Body of pancreas (tissue), 4 donors: Measurements from ENCODE around the gene OR56B4. TPM values are rescaled to one million over a fixed set of nuclear protein-coding genes. Genes with fewer than 3 reads are reported as not detected.

Experiments used
- ATAC-seq: fragments of 150-250 bp; one replicate; pipeline ENCODE4 v1.9.1; 2016
- DNase-seq, 4 donors: peaks; one replicate each; pipeline ENCODE4 v3.0.0-alpha.2; 2019
- H3K27ac ChIP-seq, 4 donors: fragments of 200-600 bp; sonication (generic); 1 replicate in 3 of 4; 2 replicates in 1 of 4; pipeline versions ENCODE4 v1.5.1 to v1.6.1; 2016 to 2019; ENCODE audit warnings: mild to moderate bottlenecking in 1 of 4, mixed read lengths in 1 of 4, moderate library complexity in 1 of 4
- H3K27me3 ChIP-seq, 2 donors: fragments of 200-600 bp; sonication (generic); one replicate each; pipeline ENCODE4 v1.6.0; 2016; ENCODE audit warnings: mild to moderate bottlenecking in 1 of 2
- H3K36me3 ChIP-seq, 2 donors: fragments of 200-600 bp; sonication (generic); replicated peaks in 1 of 2; 2 replicates each; pipeline ENCODE4 v1.5.1; 2016; ENCODE audit warnings: low read depth in 2 of 2; ENCODE audit not compliant: insufficient read depth in 1 of 2
- H3K4me1 ChIP-seq: fragments of 200-600 bp; sonication (generic); one replicate; pipeline ENCODE4 v1.6.0; 2016
- H3K4me3 ChIP-seq, 2 donors: fragments of 200-600 bp; sonication (generic); 1 replicate in 1 of 2; 2 replicates in 1 of 2; pipeline ENCODE4 v1.5.1; 2016 to 2019
- H3K9me3 ChIP-seq, 3 donors: fragments of 200-600 bp; sonication (generic); 1 replicate in 2 of 3; 2 replicates in 1 of 3; pipeline ENCODE4 v1.5.1; 2016
- POLR2A ChIP-seq, 3 donors: fragments of 450-650 bp; IDR thresholded peaks; one replicate each; pipeline ENCODE4 v1.6.1; 2016; ENCODE audit warnings: antibody characterized with exemption in 3 of 3, mild to moderate bottlenecking in 2 of 3
- WGBS, 2 donors: methylation state at CpG; one replicate each; pipeline ENCODE4 v1.1.5; 2017; 5-methylcytosine and 5-hydroxymethylcytosine counted together
- intact Hi-C: fragments of 100-400 bp; cut with DNase I; formaldehyde crosslinking; loops from one replicate; pipeline ENCODE4 v1.15.1; 2023
- total RNA-seq, 2 donors: library from RNA; depleted of rRNA; stranded (reverse); fragments of >200 nt; gene quantifications; one replicate each; pipeline ENCODE4 v1.1.0, GENCODE V29; 2016
- TF ChIP-seq, protein P1 (sequence below), 7 experiments: fragments of 450-650 bp in 4 of 7; fragments of 200-600 bp in 3 of 7; sonication (generic) in 3 of 7; IDR thresholded peaks; one replicate each; pipeline ENCODE4 v1.5.1; 2016 to 2019; ENCODE audit warnings: antibody characterized with exemption in 7 of 7

The OR56B4 gene
- total RNA-seq, 2 donors from 2014 or later: not detected

- H3K36me3 ChIP-seq: no peaks in the 10 kb centered on the region
- intact Hi-C loops: no loop called here
Observed at GRCh38 chr11:6095798-6096197, 11.7 kb upstream of the OR56B4 start.

DNA sequence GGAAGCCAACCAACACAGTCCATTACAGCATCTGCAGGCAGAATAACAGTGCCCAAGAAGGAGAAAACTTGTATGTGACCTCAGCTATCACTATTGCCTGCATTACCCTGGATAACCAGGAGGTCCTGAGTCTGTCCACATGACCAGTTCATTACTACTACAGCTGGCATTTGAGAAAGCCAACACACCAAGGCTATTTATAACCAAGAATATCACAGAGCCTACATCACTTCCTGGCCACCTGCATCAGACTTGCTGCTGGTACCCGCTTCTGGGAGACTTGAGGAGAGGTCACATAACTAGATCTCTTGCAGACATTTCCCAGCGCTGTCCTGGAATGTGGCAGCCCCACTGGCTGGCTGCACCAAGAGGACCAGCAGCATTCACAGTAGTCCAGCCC lies 11.1 kb upstream of the OR56B4 start:
- intact Hi-C loops: no loop called here
- ATAC-seq (no peak), DNase-seq (no peak)
- no peak overlapping the region for H3K27ac ChIP-seq
- no peaks in the 10 kb centered on the region for H3K27me3 ChIP-seq
- no peaks in the 10 kb centered on the region for H3K9me3 ChIP-seq
- no peak for TF ChIP-seq POLR2A (IDR thresholded peaks at IDR 0.05)
- TF ChIP-seq, protein P1, sequence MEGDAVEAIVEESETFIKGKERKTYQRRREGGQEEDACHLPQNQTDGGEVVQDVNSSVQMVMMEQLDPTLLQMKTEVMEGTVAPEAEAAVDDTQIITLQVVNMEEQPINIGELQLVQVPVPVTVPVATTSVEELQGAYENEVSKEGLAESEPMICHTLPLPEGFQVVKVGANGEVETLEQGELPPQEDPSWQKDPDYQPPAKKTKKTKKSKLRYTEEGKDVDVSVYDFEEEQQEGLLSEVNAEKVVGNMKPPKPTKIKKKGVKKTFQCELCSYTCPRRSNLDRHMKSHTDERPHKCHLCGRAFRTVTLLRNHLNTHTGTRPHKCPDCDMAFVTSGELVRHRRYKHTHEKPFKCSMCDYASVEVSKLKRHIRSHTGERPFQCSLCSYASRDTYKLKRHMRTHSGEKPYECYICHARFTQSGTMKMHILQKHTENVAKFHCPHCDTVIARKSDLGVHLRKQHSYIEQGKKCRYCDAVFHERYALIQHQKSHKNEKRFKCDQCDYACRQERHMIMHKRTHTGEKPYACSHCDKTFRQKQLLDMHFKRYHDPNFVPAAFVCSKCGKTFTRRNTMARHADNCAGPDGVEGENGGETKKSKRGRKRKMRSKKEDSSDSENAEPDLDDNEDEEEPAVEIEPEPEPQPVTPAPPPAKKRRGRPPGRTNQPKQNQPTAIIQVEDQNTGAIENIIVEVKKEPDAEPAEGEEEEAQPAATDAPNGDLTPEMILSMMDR (IDR thresholded peaks at IDR 0.05): no peak
- H3K36me3 ChIP-seq: no peaks in the 10 kb centered on the region
- H3K4me3 ChIP-seq: no peak overlapping the region
- no peaks in the 10 kb centered on the region for H3K4me1 ChIP-seq
- 76 to 86% methylated on average over 2 of the region's 2 CpGs for WGBS, 2 donors

More at GRCh38 chr11:6095798-6096197, 11.7 kb upstream of the OR56B4 start:
- no peak for ATAC-seq
- TF ChIP-seq, protein P1 (IDR thresholded peaks at IDR 0.05): no peak
- no peak for TF ChIP-seq POLR2A (IDR thresholded peaks at IDR 0.05)
- Histone ChIP-seq H3K9me3 (no peaks in the 10 kb centered on the region), H3K27ac (no peak overlapping the region), H3K27me3 (no peaks in the 10 kb centered on the region), H3K4me1 (no peaks in the 10 kb centered on the region), H3K4me3 (no peak overlapping the region)
- WGBS, 2 donors: 56 to 69% methylated on average over 2 of the region's 2 CpGs
- DNase-seq: no peak

GRCh38 chr11:6099577-6099976 lies 7.9 kb upstream of the OR56B4 start:
- TF ChIP-seq, protein P1 (IDR thresholded peaks at IDR 0.05): no peak
- TF ChIP-seq POLR2A (IDR thresholded peaks at IDR 0.05): no peak
- DNase-seq: no peak

DNA sequence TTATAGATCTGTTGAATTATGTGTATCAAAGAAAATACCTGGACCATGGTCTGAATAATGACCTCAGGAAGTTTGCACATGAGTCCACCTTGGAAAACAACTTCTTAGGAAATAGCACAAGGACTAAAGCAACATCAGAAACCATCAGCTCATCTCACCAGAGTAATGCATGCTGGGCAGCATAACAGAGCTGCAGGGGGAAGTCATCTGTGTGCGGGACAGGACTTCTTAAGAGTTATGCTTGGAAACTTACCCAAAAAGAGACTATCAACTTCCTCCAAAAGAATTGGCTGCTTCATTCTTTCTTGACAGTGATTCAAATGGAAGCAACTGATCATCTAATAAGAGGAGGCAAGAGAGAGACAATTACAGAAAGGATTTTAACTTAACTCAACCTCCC lies 2.5 kb downstream of the OR56B4 start:
- Histone ChIP-seq H3K4me1 (no peaks in the 10 kb centered on the region), H3K36me3 (no peaks in the 10 kb centered on the region), H3K27ac (no peak overlapping the region), H3K4me3 (no peak overlapping the region), H3K9me3 (no peaks in the 10 kb centered on the region), H3K27me3 (no peaks in the 10 kb centered on the region)
- intact Hi-C loops: no loop called here
- 70 to 78% methylated on average over 1 of the region's 1 CpG for WGBS, 2 donors
- DNase-seq (no peak), ATAC-seq (no peak)
- no peak for TF ChIP-seq POLR2A (IDR thresholded peaks at IDR 0.05)
- TF ChIP-seq, protein P1 (IDR thresholded peaks at IDR 0.05): no peak

More at GRCh38 chr11:6099577-6099976, 7.9 kb upstream of the OR56B4 start:
- Histone ChIP-seq H3K9me3 (no peaks in the 10 kb centered on the region), H3K4me1 (no peaks in the 10 kb centered on the region), H3K27me3 (no peaks in the 10 kb centered on the region), H3K27ac (no peak overlapping the region), H3K36me3 (no peaks in the 10 kb centered on the region), H3K4me3 (no peak overlapping the region)
- 63 to 71% methylated on average over 2 of the region's 2 CpGs for WGBS, 2 donors
- ATAC-seq: no peak
- intact Hi-C loops: no loop called here

- Histone ChIP-seq H3K27ac (no peak overlapping the region), H3K4me3 (no peak overlapping the region), H3K36me3 (no peaks in the 10 kb centered on the region), H3K9me3 (no peaks in the 10 kb centered on the region), H3K27me3 (no peaks in the 10 kb centered on the region), H3K4me1 (no peaks in the 10 kb centered on the region)
- 56 to 73% methylated on average over 2 of the region's 2 CpGs for WGBS, 2 donors
- intact Hi-C loops: no loop called here
- DNase-seq (no peak), ATAC-seq (no peak)
- TF ChIP-seq, protein P1 (IDR thresholded peaks at IDR 0.05): no peak
- TF ChIP-seq POLR2A (IDR thresholded peaks at IDR 0.05): no peak
Observed at GRCh38 chr11:6111673-6112072, 4.2 kb downstream of the OR56B4 start.
